Esophagus muscularis mucosa (tissue), 4 donors: Measurements from ENCODE around the gene TEAD1. TPM values are rescaled to one million over a fixed set of nuclear protein-coding genes. Genes with fewer than 3 reads are reported as not detected.

Experiments
- DNase-seq: peaks from one replicate; pipeline ENCODE4 v3.0.0-alpha.2; 2017; ENCODE audit errors: extremely low spot score
- H3K27ac ChIP-seq, 4 donors: fragments of 200-600 bp; sonication (generic); replicated peaks in 1 of 4; 1 replicate in 3 of 4; 2 replicates in 1 of 4; pipeline ENCODE4 v1.5.1; 2016 to 2019; ENCODE audit warnings: mild to moderate bottlenecking in 1 of 4
- H3K27me3 ChIP-seq, 4 donors: fragments of 200-600 bp; sonication (generic); one replicate each; pipeline versions ENCODE4 v1.5.1 to v1.6.0; 2016 to 2019
- H3K36me3 ChIP-seq, 4 donors: fragments of 200-600 bp; sonication (generic); one replicate each; pipeline ENCODE4 v1.5.1; 2016 to 2019
- H3K4me1 ChIP-seq, 4 donors: fragments of 200-600 bp; sonication (generic); one replicate each; pipeline ENCODE4 v1.5.1; 2016 to 2019
- H3K4me3 ChIP-seq, 4 donors: fragments of 200-600 bp; sonication (generic); 1 replicate in 2 of 4; 2 replicates in 2 of 4; pipeline ENCODE4 v1.5.1; 2016 to 2019; ENCODE audit warnings: mild to moderate bottlenecking in 4 of 4, moderate library complexity in 1 of 4
- H3K9me3 ChIP-seq, 4 donors: fragments of 200-600 bp; sonication (generic); 1 replicate in 3 of 4; 2 replicates in 1 of 4; pipeline ENCODE4 v1.5.1; 2016 to 2019
- CTCF ChIP-seq, 3 experiments: fragments of 200-600 bp in 2 of 3; fragments of 450-650 bp in 1 of 3; sonication (generic) in 2 of 3; IDR thresholded peaks; one replicate each; pipeline ENCODE4 v1.5.1; 2017 to 2019; ENCODE audit warnings: antibody characterized with exemption in 3 of 3, mild to moderate bottlenecking in 2 of 3, moderate library complexity in 1 of 3
- EP300 ChIP-seq: sonication (generic); formaldehyde crosslinking; IDR thresholded peaks from one replicate; pipeline ENCODE4 v1.6.1; 2017; ENCODE audit warnings: antibody characterized with exemption
- POLR2A ChIP-seq: fragments of 450-650 bp; IDR thresholded peaks from one replicate; pipeline ENCODE4 v1.6.1; 2017; ENCODE audit warnings: antibody characterized with exemption, moderate library complexity, mild to moderate bottlenecking, low read depth
- POLR2AphosphoS5 ChIP-seq, 2 donors: sonication (generic); formaldehyde crosslinking; IDR thresholded peaks; one replicate each; pipeline ENCODE4 v1.6.1; 2017; ENCODE audit warnings: antibody characterized with exemption in 2 of 2
- WGBS: methylation state at CpG from one replicate; pipeline ENCODE4 v1.1.5; 2018; 5-methylcytosine and 5-hydroxymethylcytosine counted together
- intact Hi-C: fragments of 100-400 bp; cut with DNase I; formaldehyde crosslinking; loops from one replicate; pipeline ENCODE4 v1.15.1; 2023
- total RNA-seq, 4 donors: library from RNA; depleted of rRNA; stranded (reverse); fragments of >200 nt; gene quantifications; one replicate each; pipeline versions ENCODE4 v1.1.0 to v1.2.1, GENCODE V29; 2016

The TEAD1 gene
- total RNA-seq, 4 donors from 2014 or later, result 147 to 307 (median 232) TPM

DNA sequence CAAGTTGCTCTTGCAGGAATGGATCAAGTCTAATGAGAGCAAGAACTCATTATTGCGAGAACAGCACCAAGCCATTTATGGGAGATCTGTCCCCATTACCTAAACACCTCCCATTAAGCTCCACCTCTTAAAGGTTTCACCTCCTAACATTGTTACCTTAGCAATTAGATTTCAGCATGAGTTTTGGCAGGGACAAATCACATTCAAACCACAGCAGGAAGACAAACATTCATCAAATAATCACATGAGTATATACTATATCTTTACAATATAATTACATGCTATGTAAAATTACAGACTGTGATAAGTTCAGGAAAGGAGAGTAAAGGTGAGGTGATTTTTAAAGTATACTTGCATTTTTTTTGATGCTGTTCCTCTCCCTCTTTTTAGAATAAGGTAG lies 6.6 kb upstream of the TEAD1 start:
- TF ChIP-seq EP300 (no peak), POLR2A (no peak), POLR2AphosphoS5 (IDR thresholded peaks at IDR 0.05) (no peak), CTCF (IDR thresholded peaks at IDR 0.05) (no peak)
- Histone ChIP-seq H3K36me3 (no peaks in the 10 kb centered on the region), H3K27me3 (no peaks in the 10 kb centered on the region), H3K4me3 (no peak overlapping the region), H3K4me1 (peaks cover 0 to 5% (median 0%) of the 10 kb centered on the region in 4 donors), H3K27ac (no peak overlapping the region), H3K9me3 (no peaks in the 10 kb centered on the region)
- DNase-seq, result no peak
- 100% methylated on average over 1 of the region's 1 CpG for WGBS
- intact Hi-C loops, result loop anchor here (10.0 kb wide), 1 partner anchor 163 kb away; no protein-coding TSS in a partner anchor

- 85% methylated on average over 2 of the region's 2 CpGs for WGBS
- Histone ChIP-seq H3K27ac (no peak overlapping the region), H3K4me1 (peaks cover under 1 to 9% (median 3%) of the 10 kb centered on the region in 4 donors), H3K9me3 (no peaks in the 10 kb centered on the region), H3K27me3 (no peaks in the 10 kb centered on the region), H3K4me3 (no peak overlapping the region), H3K36me3 (no peaks in the 10 kb centered on the region)
- no peak for DNase-seq
- intact Hi-C loops, result loop anchor here (10.0 kb wide), 1 partner anchor 163 kb away; no protein-coding TSS in a partner anchor
- TF ChIP-seq POLR2A, result no peak
- TF ChIP-seq POLR2AphosphoS5 (IDR thresholded peaks at IDR 0.05), result no peak
- no peak for TF ChIP-seq EP300
- no peak for TF ChIP-seq CTCF (IDR thresholded peaks at IDR 0.05)
Measured at GRCh38 chr11:12668166-12668565, 6.1 kb upstream of the TEAD1 start.

GRCh38 chr11:12669930-12670329 lies 4.3 kb upstream of the TEAD1 start:
- Histone ChIP-seq H3K36me3 (no peaks in the 10 kb centered on the region), H3K4me3 (no peak overlapping the region), H3K27ac (no peak overlapping the region), H3K9me3 (no peaks in the 10 kb centered on the region), H3K27me3 (no peaks in the 10 kb centered on the region), H3K4me1 (peaks cover 4 to 13% (median 6%) of the 10 kb centered on the region in 4 donors)
- intact Hi-C loops, result loop anchor here (5.0 to 10.0 kb wide), 5 partner anchors 115 to 335 kb away; partner anchors contain the start of gene PARVA
- 96% methylated on average over 3 of the region's 3 CpGs for WGBS
- no peak for DNase-seq
- no peak for TF ChIP-seq CTCF (IDR thresholded peaks at IDR 0.05)
- no peak for TF ChIP-seq EP300
- TF ChIP-seq POLR2A, result no peak
- no peak for TF ChIP-seq POLR2AphosphoS5 (IDR thresholded peaks at IDR 0.05)

DNA sequence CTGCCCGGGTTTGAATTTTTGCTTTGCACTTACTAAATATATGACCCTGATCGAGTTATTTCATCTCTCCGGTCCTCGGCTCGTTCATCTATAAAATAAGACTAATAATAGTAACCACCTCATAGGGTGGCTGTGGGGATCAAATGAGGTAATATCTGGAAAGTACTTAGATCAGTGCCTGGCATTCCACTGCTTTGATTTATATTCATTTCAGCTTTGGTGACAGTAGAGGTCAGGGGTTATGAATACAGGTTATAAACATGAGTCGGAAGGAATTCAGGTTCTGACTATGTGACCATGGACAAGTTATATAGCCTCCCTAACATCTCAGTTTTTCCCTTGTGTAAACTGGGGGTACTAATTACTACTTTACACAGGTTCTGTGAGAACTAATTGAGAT lies 2.9 kb upstream of the TEAD1 start:
- no peak overlapping the region for H3K27ac ChIP-seq
- TF ChIP-seq POLR2AphosphoS5 (IDR thresholded peaks at IDR 0.05) (no peak), CTCF (IDR thresholded peaks at IDR 0.05) (no peak), POLR2A (no peak), EP300 (no peak)
- no peaks in the 10 kb centered on the region for H3K27me3 ChIP-seq
- H3K36me3 ChIP-seq, result no peaks in the 10 kb centered on the region
- no peaks in the 10 kb centered on the region for H3K9me3 ChIP-seq
- intact Hi-C loops, result loop anchor here (5.0 to 10.0 kb wide), 4 partner anchors 117 to 337 kb away; partner anchors contain the start of gene PARVA
- DNase-seq, result no peak
- H3K4me3 ChIP-seq, result no peak overlapping the region
- H3K4me1 ChIP-seq, result peaks cover 4 to 19% (median 9%) of the 10 kb centered on the region in 4 donors
- 65% methylated on average over 6 of the region's 6 CpGs for WGBS

DNA sequence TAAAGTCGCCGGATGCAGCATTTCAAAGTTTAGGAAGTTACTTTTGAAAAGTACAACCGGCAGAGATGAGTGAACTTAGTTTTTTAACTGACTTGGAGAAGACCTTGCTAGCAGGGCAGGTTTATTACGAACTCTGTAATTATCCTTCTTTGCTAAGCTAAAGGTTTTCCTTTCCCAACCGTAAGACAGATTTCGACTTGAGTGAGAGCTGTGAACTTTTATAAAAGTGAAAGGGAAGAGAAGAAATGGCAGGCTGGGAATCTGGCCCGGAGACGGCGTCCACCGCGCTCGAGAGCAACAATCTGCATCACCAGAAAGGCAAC lies 659 bp upstream of the TEAD1 start:
- intact Hi-C loops, result loop anchor here (5.0 to 10.0 kb wide), 4 partner anchors 119 to 339 kb away; partner anchors contain the start of gene PARVA
- TF ChIP-seq POLR2AphosphoS5 (IDR thresholded peaks at IDR 0.05) (no peak), EP300 (no peak), POLR2A (no peak), CTCF (IDR thresholded peaks at IDR 0.05) (no peak)
- Histone ChIP-seq H3K36me3 (no peaks in the 10 kb centered on the region), H3K27ac (peak overlapping the region; percentile 98 to 100 (median 99)), H3K4me1 (peaks cover 17 to 41% (median 31%) of the 10 kb centered on the region in 4 donors), H3K9me3 (no peaks in the 10 kb centered on the region), H3K27me3 (no peaks in the 10 kb centered on the region), H3K4me3 (peak overlapping the region; percentile 87 to 92 (median 90))
- no peak for DNase-seq
- 3% methylated on average over 12 of the region's 12 CpGs for WGBS
